Neural progenitor cell (in vitro differentiated cells): ENCODE data around the gene CHEK2.

Source experiments
- EZH2 ChIP-seq: fragments of 200-600 bp; sonication (generic); IDR thresholded peaks from 2 replicates; pipeline ENCODE4 v1.6.1; 2017; ENCODE audit warnings: antibody characterized with exemption, mild to moderate bottlenecking, moderate library complexity
- TF ChIP-seq, protein P1 (sequence below): fragments of 200-600 bp; sonication (generic); IDR thresholded peaks from 2 replicates; pipeline ENCODE4 v1.5.1; 2017; ENCODE audit warnings: antibody characterized with exemption, mild to moderate bottlenecking

- TF ChIP-seq, protein P1, sequence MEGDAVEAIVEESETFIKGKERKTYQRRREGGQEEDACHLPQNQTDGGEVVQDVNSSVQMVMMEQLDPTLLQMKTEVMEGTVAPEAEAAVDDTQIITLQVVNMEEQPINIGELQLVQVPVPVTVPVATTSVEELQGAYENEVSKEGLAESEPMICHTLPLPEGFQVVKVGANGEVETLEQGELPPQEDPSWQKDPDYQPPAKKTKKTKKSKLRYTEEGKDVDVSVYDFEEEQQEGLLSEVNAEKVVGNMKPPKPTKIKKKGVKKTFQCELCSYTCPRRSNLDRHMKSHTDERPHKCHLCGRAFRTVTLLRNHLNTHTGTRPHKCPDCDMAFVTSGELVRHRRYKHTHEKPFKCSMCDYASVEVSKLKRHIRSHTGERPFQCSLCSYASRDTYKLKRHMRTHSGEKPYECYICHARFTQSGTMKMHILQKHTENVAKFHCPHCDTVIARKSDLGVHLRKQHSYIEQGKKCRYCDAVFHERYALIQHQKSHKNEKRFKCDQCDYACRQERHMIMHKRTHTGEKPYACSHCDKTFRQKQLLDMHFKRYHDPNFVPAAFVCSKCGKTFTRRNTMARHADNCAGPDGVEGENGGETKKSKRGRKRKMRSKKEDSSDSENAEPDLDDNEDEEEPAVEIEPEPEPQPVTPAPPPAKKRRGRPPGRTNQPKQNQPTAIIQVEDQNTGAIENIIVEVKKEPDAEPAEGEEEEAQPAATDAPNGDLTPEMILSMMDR = no peak
- no peak for TF ChIP-seq EZH2
Measured at GRCh38 chr22:28647216-28647615, 94.4 kb downstream of the CHEK2 start.
